ENCODE measurements around the gene GALNT9.
A peak's percentile ranks its signal among the peaks of the same experiment; 100 is the strongest.

The GALNT9 gene

DNA sequence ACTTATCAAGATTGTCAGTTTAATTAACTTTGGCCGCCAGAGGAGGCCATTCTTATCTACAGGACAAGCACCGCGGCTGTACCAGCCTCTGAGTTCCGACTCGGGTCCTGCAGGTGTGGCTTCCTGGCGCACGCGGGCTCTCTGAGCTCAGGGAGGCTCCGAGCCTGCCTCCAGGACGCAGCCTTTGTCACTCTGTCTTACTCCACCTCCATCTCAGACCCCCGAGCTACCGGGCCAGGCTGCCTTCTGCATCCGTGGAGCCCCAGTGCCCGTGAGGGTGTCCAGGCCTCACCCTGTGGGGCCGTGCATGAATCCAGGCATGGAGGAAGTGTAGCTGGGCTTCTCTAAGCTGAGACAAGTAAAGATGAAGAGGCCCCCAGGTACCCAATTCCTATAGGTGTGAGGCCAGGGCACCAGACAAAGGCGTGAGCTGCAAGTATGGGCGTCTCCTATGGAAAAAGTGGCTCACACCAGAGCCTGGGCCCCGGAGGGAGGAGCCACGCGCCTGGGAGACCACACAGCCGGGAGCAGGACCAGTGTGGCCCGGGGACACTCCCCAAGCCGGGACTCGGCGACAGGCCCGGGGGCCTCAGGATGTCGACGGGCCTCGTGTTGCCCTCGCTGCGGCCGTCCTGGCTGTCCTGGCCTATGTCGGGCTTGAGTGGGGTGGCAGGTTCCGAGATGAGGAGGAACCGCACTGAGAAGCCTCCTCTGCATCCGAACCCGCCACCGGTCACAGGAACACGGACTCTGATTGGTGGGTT is 142.3 kb downstream of the GALNT9 start:
- TF ChIP-seq, protein P1, sequence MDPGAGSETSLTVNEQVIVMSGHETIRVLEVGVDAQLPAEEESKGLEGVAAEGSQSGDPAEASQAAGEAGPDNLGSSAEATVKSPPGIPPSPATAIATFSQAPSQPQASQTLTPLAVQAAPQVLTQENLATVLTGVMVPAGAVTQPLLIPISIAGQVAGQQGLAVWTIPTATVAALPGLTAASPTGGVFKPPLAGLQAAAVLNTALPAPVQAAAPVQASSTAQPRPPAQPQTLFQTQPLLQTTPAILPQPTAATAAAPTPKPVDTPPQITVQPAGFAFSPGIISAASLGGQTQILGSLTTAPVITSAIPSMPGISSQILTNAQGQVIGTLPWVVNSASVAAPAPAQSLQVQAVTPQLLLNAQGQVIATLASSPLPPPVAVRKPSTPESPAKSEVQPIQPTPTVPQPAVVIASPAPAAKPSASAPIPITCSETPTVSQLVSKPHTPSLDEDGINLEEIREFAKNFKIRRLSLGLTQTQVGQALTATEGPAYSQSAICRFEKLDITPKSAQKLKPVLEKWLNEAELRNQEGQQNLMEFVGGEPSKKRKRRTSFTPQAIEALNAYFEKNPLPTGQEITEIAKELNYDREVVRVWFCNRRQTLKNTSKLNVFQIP (CRISPR knock-in tag; IDR thresholded peaks at IDR 0.05; ENCODE audit: borderline replicate concordance, low read depth), result no peak
- no peak for TF ChIP-seq GLIS3 (CRISPR knock-in tag; IDR thresholded peaks at IDR 0.05)
- no peak for TF ChIP-seq BACH2 (CRISPR knock-in tag; IDR thresholded peaks at IDR 0.05; ENCODE audit: borderline replicate concordance)
- TF ChIP-seq ZFP3 (CRISPR knock-in tag; IDR thresholded peaks at IDR 0.05), result no peak
- no peak for TF ChIP-seq ESRRG (CRISPR knock-in tag; IDR thresholded peaks at IDR 0.05)
- no peak for TF ChIP-seq RARB (CRISPR knock-in tag; IDR thresholded peaks at IDR 0.05)
- TF ChIP-seq, protein P2, sequence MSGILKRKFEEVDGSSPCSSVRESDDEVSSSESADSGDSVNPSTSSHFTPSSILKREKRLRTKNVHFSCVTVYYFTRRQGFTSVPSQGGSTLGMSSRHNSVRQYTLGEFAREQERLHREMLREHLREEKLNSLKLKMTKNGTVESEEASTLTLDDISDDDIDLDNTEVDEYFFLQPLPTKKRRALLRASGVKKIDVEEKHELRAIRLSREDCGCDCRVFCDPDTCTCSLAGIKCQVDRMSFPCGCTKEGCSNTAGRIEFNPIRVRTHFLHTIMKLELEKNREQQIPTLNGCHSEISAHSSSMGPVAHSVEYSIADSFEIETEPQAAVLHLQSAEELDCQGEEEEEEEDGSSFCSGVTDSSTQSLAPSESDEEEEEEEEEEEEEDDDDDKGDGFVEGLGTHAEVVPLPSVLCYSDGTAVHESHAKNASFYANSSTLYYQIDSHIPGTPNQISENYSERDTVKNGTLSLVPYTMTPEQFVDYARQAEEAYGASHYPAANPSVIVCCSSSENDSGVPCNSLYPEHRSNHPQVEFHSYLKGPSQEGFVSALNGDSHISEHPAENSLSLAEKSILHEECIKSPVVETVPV (CRISPR knock-in tag; IDR thresholded peaks at IDR 0.05), result no peak
- no peak for TF ChIP-seq CSDC2 (CRISPR knock-in tag; IDR thresholded peaks at IDR 0.05)
- ATAC-seq, result no peak

DNA sequence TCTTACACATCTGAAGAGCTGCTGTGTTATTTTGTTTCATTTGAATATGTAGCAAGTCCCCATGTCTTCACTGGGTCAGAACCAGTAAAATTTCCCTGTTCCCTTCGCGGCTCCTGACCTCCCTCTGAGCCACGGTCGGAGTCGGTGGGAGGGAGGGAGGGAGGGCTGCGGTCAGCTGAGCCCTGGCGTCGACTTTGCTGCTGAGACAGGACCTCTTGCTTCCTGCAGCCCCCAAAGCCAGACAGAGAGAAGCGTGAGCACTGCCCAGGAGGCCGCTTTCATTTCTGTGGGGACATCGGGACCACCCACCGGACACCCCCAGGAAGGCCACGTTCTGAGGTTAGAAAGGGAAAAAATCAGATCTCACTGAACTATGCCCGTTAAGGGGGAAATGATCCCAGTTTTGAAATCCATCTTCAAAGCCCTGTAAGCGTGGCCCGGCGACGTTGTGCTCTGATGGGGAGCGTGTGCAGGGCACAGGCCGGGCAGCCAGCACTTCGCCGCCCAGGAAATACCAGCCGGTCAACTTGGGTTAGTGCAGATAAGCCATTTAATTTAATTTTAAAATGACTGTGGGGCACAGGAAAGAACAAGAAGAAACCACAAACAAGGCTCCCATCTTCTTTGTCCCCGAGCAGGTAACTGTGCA is 143.1 kb downstream of the GALNT9 start:
- peak; percentile 23; the same call in 2 of the 3 replicates for ATAC-seq
- TF ChIP-seq ESRRG (CRISPR knock-in tag; IDR thresholded peaks at IDR 0.05) (no peak), ZFP30 (CRISPR knock-in tag; IDR thresholded peaks at IDR 0.05) (no peak), GLIS3 (CRISPR knock-in tag; IDR thresholded peaks at IDR 0.05) (no peak)
- TF ChIP-seq, protein P2 (CRISPR knock-in tag; IDR thresholded peaks at IDR 0.05), result no peak

DNA sequence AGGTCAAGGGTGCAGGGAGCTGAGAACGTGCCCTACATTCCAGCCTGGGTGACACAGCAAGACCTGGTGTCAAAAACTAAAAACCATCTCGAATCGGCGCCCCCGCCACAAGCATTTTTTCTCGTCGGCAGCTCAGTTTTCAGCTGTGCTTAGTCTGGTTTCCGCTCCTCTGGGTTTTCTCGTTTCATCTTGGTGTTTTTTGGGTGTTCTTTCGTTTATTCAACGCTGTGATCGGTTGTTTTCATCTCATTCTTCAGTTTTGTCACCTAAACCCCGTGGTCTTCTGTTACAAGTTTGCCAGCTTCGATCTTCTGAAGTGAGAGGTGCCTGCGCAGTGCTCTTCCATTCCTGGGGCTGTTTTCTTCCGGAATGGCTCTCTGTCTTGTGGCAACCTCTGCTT is 143.7 kb downstream of the GALNT9 start:
- TF ChIP-seq ZC3H10 (CRISPR knock-in tag; IDR thresholded peaks at IDR 0.05) (no peak), SNAI2 (CRISPR knock-in tag; IDR thresholded peaks at IDR 0.05) (no peak), BACH2 (CRISPR knock-in tag; IDR thresholded peaks at IDR 0.05; ENCODE audit: borderline replicate concordance) (no peak), ARNTL (CRISPR knock-in tag; IDR thresholded peaks at IDR 0.05; ENCODE audit: borderline replicate concordance, low read depth) (no peak), TOX (CRISPR knock-in tag; IDR thresholded peaks at IDR 0.05; ENCODE audit: borderline replicate concordance) (no peak), RARB (CRISPR knock-in tag; IDR thresholded peaks at IDR 0.05) (no peak), ZNF70 (CRISPR knock-in tag; IDR thresholded peaks at IDR 0.05) (no peak), ZNF8 (CRISPR knock-in tag; IDR thresholded peaks at IDR 0.05) (no peak), OSR1 (CRISPR knock-in tag; IDR thresholded peaks at IDR 0.05) (no peak), ZFP30 (CRISPR knock-in tag; IDR thresholded peaks at IDR 0.05) (no peak), ESRRG (CRISPR knock-in tag; IDR thresholded peaks at IDR 0.05) (no peak), ZFP3 (CRISPR knock-in tag; IDR thresholded peaks at IDR 0.05) (no peak), ZNF565 (CRISPR knock-in tag; conservative IDR thresholded peaks at IDR 0.05; ENCODE audit: low read depth) (no peak), ISL1 (CRISPR knock-in tag; IDR thresholded peaks at IDR 0.05) (no peak), CSDC2 (CRISPR knock-in tag; IDR thresholded peaks at IDR 0.05) (no peak)
- TF ChIP-seq, protein P3, sequence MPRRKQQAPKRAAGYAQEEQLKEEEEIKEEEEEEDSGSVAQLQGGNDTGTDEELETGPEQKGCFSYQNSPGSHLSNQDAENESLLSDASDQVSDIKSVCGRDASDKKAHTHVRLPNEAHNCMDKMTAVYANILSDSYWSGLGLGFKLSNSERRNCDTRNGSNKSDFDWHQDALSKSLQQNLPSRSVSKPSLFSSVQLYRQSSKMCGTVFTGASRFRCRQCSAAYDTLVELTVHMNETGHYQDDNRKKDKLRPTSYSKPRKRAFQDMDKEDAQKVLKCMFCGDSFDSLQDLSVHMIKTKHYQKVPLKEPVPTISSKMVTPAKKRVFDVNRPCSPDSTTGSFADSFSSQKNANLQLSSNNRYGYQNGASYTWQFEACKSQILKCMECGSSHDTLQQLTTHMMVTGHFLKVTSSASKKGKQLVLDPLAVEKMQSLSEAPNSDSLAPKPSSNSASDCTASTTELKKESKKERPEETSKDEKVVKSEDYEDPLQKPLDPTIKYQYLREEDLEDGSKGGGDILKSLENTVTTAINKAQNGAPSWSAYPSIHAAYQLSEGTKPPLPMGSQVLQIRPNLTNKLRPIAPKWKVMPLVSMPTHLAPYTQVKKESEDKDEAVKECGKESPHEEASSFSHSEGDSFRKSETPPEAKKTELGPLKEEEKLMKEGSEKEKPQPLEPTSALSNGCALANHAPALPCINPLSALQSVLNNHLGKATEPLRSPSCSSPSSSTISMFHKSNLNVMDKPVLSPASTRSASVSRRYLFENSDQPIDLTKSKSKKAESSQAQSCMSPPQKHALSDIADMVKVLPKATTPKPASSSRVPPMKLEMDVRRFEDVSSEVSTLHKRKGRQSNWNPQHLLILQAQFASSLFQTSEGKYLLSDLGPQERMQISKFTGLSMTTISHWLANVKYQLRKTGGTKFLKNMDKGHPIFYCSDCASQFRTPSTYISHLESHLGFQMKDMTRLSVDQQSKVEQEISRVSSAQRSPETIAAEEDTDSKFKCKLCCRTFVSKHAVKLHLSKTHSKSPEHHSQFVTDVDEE (CRISPR knock-in tag; IDR thresholded peaks at IDR 0.05), result no peak
- TF ChIP-seq, protein P4, sequence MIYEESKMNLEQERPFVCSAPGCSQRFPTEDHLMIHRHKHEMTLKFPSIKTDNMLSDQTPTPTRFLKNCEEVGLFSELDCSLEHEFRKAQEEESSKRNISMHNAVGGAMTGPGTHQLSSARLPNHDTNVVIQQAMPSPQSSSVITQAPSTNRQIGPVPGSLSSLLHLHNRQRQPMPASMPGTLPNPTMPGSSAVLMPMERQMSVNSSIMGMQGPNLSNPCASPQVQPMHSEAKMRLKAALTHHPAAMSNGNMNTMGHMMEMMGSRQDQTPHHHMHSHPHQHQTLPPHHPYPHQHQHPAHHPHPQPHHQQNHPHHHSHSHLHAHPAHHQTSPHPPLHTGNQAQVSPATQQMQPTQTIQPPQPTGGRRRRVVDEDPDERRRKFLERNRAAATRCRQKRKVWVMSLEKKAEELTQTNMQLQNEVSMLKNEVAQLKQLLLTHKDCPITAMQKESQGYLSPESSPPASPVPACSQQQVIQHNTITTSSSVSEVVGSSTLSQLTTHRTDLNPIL (CRISPR knock-in tag; IDR thresholded peaks at IDR 0.05; ENCODE audit: low read depth), result no peak
- TF ChIP-seq, protein P1 (CRISPR knock-in tag; IDR thresholded peaks at IDR 0.05; ENCODE audit: borderline replicate concordance, low read depth), result no peak
- TF ChIP-seq, protein P2 (CRISPR knock-in tag; IDR thresholded peaks at IDR 0.05), result no peak
- no peak for ATAC-seq
